B cell (primary cell): ENCODE results near the gene NLGN4Y.

ENCODE experiments used
- EZH2 ChIP-seq: IDR thresholded peaks from 2 replicates; pipeline ENCODE4 v1.6.1; 2012; ENCODE audit warnings: borderline replicate concordance, low read depth, mild to moderate bottlenecking, moderate library complexity, low read length; ENCODE audit not compliant: insufficient read depth, poor library complexity, severe bottlenecking
- TF ChIP-seq, protein P1 (sequence below): fragments of 200-600 bp; IDR thresholded peaks from one replicate; pipeline ENCODE4 v1.8.0; 2022; ENCODE audit warnings: antibody characterized with exemption, mild to moderate bottlenecking

DNA sequence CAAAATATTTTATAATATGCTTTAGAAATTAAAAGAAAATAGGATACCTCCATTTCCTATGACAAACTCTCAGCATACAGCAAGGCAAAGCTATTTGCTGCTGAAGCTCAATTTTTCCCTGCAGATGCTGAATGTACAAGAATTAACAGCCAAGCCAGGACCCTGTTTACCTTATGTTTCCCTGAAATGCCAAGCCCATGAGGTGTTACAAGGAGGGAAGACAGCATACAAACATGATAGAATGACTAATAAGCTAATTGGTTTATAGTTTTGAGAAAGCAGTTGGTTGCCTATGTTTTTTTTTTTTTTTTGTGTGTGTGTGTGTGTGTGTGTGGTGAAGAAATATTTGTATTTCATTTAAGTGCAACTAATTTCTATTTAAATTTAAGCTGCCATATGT lies 113.2 kb downstream of the NLGN4Y start:
- TF ChIP-seq, protein P1, sequence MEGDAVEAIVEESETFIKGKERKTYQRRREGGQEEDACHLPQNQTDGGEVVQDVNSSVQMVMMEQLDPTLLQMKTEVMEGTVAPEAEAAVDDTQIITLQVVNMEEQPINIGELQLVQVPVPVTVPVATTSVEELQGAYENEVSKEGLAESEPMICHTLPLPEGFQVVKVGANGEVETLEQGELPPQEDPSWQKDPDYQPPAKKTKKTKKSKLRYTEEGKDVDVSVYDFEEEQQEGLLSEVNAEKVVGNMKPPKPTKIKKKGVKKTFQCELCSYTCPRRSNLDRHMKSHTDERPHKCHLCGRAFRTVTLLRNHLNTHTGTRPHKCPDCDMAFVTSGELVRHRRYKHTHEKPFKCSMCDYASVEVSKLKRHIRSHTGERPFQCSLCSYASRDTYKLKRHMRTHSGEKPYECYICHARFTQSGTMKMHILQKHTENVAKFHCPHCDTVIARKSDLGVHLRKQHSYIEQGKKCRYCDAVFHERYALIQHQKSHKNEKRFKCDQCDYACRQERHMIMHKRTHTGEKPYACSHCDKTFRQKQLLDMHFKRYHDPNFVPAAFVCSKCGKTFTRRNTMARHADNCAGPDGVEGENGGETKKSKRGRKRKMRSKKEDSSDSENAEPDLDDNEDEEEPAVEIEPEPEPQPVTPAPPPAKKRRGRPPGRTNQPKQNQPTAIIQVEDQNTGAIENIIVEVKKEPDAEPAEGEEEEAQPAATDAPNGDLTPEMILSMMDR: no peak
- TF ChIP-seq EZH2: no peak
